SK-N-SH (cell line): Measurements from ENCODE around the gene MLLT6. TPM values are rescaled to one million over a fixed set of nuclear protein-coding genes. Genes with fewer than 3 reads are reported as not detected.

Experiments used
- CTCF ChIA-PET: fragments of 300-600, 350-600 bp; formaldehyde crosslinking; extraction: SDS; loops from one replicate; lab custom pipeline; 2021; lab: Yijun Ruan, JAX
- POLR2A ChIA-PET: fragments of 350-600 bp; sonication (Branson Sonifier 250); formaldehyde crosslinking; extraction: SDS; loops from one replicate; lab custom pipeline; 2020; ENCODE audit warnings: antibody characterized with exemption, inconsistent platforms; lab: Yijun Ruan, JAX
- DNase-seq: peaks from one replicate; pipeline ENCODE4 v3.0.0; 2012
- H2AFZ ChIP-seq: fragments of 200-600 bp; sonication (generic); 2 replicates; pipeline ENCODE4 v1.8.1; 2016; ENCODE audit warnings: antibody characterized with exemption, mild to moderate bottlenecking, low read depth
- H3F3A ChIP-seq: fragments of 200-600 bp; sonication (generic); replicated peaks from 2 replicates; pipeline ENCODE3; 2016; ENCODE audit warnings: antibody characterized with exemption, mild to moderate bottlenecking; ENCODE audit not compliant: insufficient read depth
- H3K27ac ChIP-seq, 2 experiments: fragments of 200-500 bp in 1 of 2; fragments of 200-600 bp in 1 of 2; sonication (Bioruptor generic) in 1 of 2; sonication (generic), shearing (Covaris generic) in 1 of 2; 2 replicates each; pipeline versions ENCODE4 v1.5.1 to v1.6.1; 2014 to 2016; ENCODE audit warnings: low read depth in 2 of 2, inconsistent platforms in 1 of 2, low read length in 1 of 2, mild to moderate bottlenecking in 1 of 2, mixed read lengths in 1 of 2
- H3K27me3 ChIP-seq: fragments of 200-600 bp; sonication (generic), shearing (Covaris generic); 2 replicates; pipeline ENCODE4 v1.6.1; 2016; ENCODE audit warnings: mixed run types; ENCODE audit not compliant: insufficient read depth
- H3K36me3 ChIP-seq, 2 experiments: fragments of 200-500 bp in 1 of 2; fragments of 200-600 bp in 1 of 2; sonication (Bioruptor generic) in 1 of 2; sonication (generic) in 1 of 2; replicated peaks in 1 of 2; 2 replicates each; pipeline versions ENCODE3 to v1.5.1; 2014 to 2016; ENCODE audit warnings: low read length in 1 of 2, mild to moderate bottlenecking in 1 of 2; ENCODE audit not compliant: insufficient read depth in 2 of 2, control insufficient read depth in 1 of 2
- H3K4me1 ChIP-seq, 2 experiments: fragments of 200-500 bp in 1 of 2; fragments of 200-600 bp in 1 of 2; sonication (Bioruptor generic) in 1 of 2; sonication (generic), shearing (Covaris generic) in 1 of 2; 2 replicates each; pipeline versions ENCODE4 v1.5.1 to v1.6.1; 2014 to 2016; ENCODE audit warnings: low read depth in 1 of 2, low read length in 1 of 2, mixed run types in 1 of 2; ENCODE audit not compliant: insufficient read depth in 2 of 2, control insufficient read depth in 1 of 2
- H3K4me2 ChIP-seq: fragments of 200-600 bp; sonication (generic), shearing (Covaris generic); 2 replicates; pipeline ENCODE4 v1.6.1; 2017; ENCODE audit warnings: mixed run types
- H3K4me3 ChIP-seq, 2 experiments: fragments of 200-500 bp in 1 of 2; fragments of 200-600 bp in 1 of 2; sonication (Bioruptor generic) in 1 of 2; sonication (generic), shearing (Covaris generic) in 1 of 2; 2 replicates each; pipeline versions ENCODE4 v1.5.1 to v1.8.1; 2014 to 2016; ENCODE audit warnings: low read depth in 2 of 2, inconsistent platforms in 1 of 2, low read length in 1 of 2, mild to moderate bottlenecking in 1 of 2, mixed read lengths in 1 of 2, moderate library complexity in 1 of 2
- H3K79me2 ChIP-seq: fragments of 200-600 bp; sonication (generic); 2 replicates; pipeline ENCODE4 v1.8.1; 2017; ENCODE audit warnings: mild to moderate bottlenecking; ENCODE audit not compliant: insufficient read depth
- H3K9ac ChIP-seq: fragments of 200-600 bp; sonication (generic); 2 replicates; pipeline ENCODE4 v1.6.1; 2017; ENCODE audit warnings: mixed run types
- H3K9me2 ChIP-seq: fragments of 200-600 bp; sonication (generic); 2 replicates; pipeline ENCODE4 v1.6.1; 2017; ENCODE audit warnings: mixed run types
- H3K9me3 ChIP-seq: fragments of 200-600 bp; sonication (generic); 2 replicates; pipeline ENCODE4 v1.6.1; 2017; ENCODE audit warnings: mixed run types, mild to moderate bottlenecking, moderate library complexity
- H4K20me1 ChIP-seq: fragments of 200-600 bp; sonication (generic); 2 replicates; pipeline ENCODE4 v1.6.1; 2017; ENCODE audit warnings: mild to moderate bottlenecking, mixed run types; ENCODE audit not compliant: insufficient read depth
- CHD2 ChIP-seq: fragments of 150-350 bp; IDR thresholded peaks from 2 replicates; pipeline ENCODE4 v1.6.1; 2018; ENCODE audit warnings: low read length; ENCODE audit not compliant: partially characterized antibody
- GATA2 ChIP-seq: sonication (generic); formaldehyde crosslinking; IDR thresholded peaks from 2 replicates; pipeline ENCODE4 v1.5.0; 2020; ENCODE audit warnings: mild to moderate bottlenecking, missing genetic modification reagents
- MXI1 ChIP-seq: IDR thresholded peaks from 2 replicates; pipeline ENCODE4 v1.6.1; 2012; ENCODE audit warnings: mild to moderate bottlenecking, low read depth, low read length, improper control_type of control experiment
- NFIC ChIP-seq: IDR thresholded peaks from 2 replicates; pipeline ENCODE4 v1.4.0; 2012; ENCODE audit warnings: borderline replicate concordance
- NRF1 ChIP-seq: IDR thresholded peaks from 2 replicates; pipeline ENCODE4 v1.6.1; 2012; ENCODE audit warnings: low read depth, mild to moderate bottlenecking, low read length
- RAD21 ChIP-seq: IDR thresholded peaks from 2 replicates; pipeline ENCODE4 v1.6.1; 2012; ENCODE audit warnings: mild to moderate bottlenecking, low read length
- RCOR1 ChIP-seq: fragments of 150-350 bp; IDR thresholded peaks from 2 replicates; pipeline ENCODE4 v1.6.1; 2017; ENCODE audit warnings: antibody characterized with exemption, low read length
- RFX5 ChIP-seq: IDR thresholded peaks from 2 replicates; pipeline ENCODE4 v1.6.1; 2012; ENCODE audit warnings: mild to moderate bottlenecking, improper control_type of control experiment, low read length
- RXRA ChIP-seq: IDR thresholded peaks from 2 replicates; pipeline ENCODE4 v1.4.0; 2012; ENCODE audit warnings: low read depth, mild to moderate bottlenecking, borderline replicate concordance
- SMC3 ChIP-seq: IDR thresholded peaks from 2 replicates; pipeline ENCODE4 v1.6.1; 2012; ENCODE audit warnings: low read depth, low read length, improper control_type of control experiment
- TAF1 ChIP-seq: IDR thresholded peaks from 2 replicates; pipeline ENCODE4 v1.6.1; 2012; ENCODE audit warnings: low read depth, mild to moderate bottlenecking, low read length, moderate library complexity, borderline replicate concordance
- TCF12 ChIP-seq: IDR thresholded peaks from 2 replicates; pipeline ENCODE4 v1.4.0; 2012
- USF1 ChIP-seq: IDR thresholded peaks from 2 replicates; pipeline ENCODE4 v1.4.0; 2012; ENCODE audit warnings: low read depth, borderline replicate concordance
- YY1 ChIP-seq: IDR thresholded peaks from 2 replicates; pipeline ENCODE4 v1.4.0; 2012; ENCODE audit warnings: low read depth, mild to moderate bottlenecking
- ZBTB33 ChIP-seq: IDR thresholded peaks from 2 replicates; pipeline ENCODE4 v1.4.0; 2012; ENCODE audit warnings: low read depth, borderline replicate concordance
- WGBS: methylation state at CpG from one replicate; pipeline ENCODE4 v1.1.6; 2017; ENCODE audit warnings: low lambda C conversion rate; 5-methylcytosine and 5-hydroxymethylcytosine counted together
- polyA plus RNA-seq, 3 experiments: library from polyadenylated mRNA; depleted of rRNA; stranded (reverse); fragments of >200 nt; gene quantifications; 2 replicates each; pipeline ENCODE4 v1.2.3, GENCODE V29; 2012
- TF ChIP-seq, protein P1 (sequence below): fragments of 150-350 bp; IDR thresholded peaks from 2 replicates; pipeline ENCODE4 v1.6.1; 2016; ENCODE audit warnings: mild to moderate bottlenecking, low read depth, low read length
- TF ChIP-seq, protein P2 (sequence below): IDR thresholded peaks from 2 replicates; pipeline ENCODE4 v1.6.1; 2012; ENCODE audit warnings: mild to moderate bottlenecking, low read depth, low read length, moderate library complexity
- TF ChIP-seq, protein P3 (sequence below): fragments of 150-350 bp; IDR thresholded peaks from 2 replicates; pipeline ENCODE4 v1.6.1; 2017; ENCODE audit warnings: antibody characterized with exemption, low read length, low read depth, borderline replicate concordance

MLLT6 gene
- polyA plus RNA-seq, 1 of the 3 experiments (the other 2 are of a cell fraction): 41.5 TPM

DNA sequence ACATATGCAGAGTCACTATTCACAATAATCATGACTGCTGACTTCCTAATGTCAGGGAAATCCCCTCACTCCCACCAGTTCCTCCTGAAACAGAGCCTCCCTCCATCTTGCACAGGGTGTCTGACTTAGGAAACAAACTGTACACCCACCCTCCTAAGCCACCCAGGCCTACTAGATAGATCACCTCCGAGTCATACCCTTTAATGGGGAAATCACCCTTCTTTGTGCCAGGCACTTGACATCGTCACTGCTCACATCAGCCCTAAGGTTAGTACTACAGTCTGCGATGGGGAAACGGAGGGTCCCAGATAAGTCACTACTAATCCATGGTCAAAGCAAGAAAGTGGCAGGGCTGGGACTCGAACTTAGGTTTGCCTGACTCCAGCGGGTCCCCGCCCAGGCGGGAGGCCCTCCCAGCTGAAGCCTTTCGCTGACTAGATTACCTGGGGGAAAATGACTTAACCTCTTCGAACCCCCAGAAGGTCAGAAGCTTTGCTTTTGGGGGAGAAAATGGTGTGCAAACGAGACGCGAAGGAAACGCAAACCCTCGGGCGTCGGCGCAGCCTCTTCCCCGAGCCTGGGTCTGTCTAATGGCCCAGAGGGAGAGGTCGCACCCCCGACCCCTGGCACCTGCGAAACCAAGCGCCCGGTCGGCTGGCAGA is 3.4 kb upstream of the MLLT6 start:
- POLR2A ChIA-PET: interaction anchor here (0.6 to 1.5 kb wide), 2 partner anchors 29 to 224 kb away, joined by 3 to 5 read pairs; partner anchors contain the start of genes CISD3 and LASP1NB

More for the DNA sequence above, 3.4 kb upstream of the MLLT6 start:
- H3K9ac ChIP-seq: peak overlapping the region; percentile 75
- H3K27ac ChIP-seq: peak overlapping the region; percentile 71 to 86
- H3K9me2 ChIP-seq: no peaks in the 10 kb centered on the region
- H2AFZ ChIP-seq: peak overlapping the region; percentile 94; the same call in 1 of the 2 replicates
- TF ChIP-seq RCOR1: no peak
- no peak for TF ChIP-seq RXRA
- TF ChIP-seq MXI1: no peak
- TF ChIP-seq ZBTB33: no peak
- no peak for TF ChIP-seq RFX5
- TF ChIP-seq, protein P1, sequence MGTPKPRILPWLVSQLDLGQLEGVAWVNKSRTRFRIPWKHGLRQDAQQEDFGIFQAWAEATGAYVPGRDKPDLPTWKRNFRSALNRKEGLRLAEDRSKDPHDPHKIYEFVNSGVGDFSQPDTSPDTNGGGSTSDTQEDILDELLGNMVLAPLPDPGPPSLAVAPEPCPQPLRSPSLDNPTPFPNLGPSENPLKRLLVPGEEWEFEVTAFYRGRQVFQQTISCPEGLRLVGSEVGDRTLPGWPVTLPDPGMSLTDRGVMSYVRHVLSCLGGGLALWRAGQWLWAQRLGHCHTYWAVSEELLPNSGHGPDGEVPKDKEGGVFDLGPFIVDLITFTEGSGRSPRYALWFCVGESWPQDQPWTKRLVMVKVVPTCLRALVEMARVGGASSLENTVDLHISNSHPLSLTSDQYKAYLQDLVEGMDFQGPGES: no peak
- no peak for TF ChIP-seq NFIC
- no peak for TF ChIP-seq RAD21
- TF ChIP-seq NRF1: no peak
- TF ChIP-seq USF1: no peak
- TF ChIP-seq, protein P2, sequence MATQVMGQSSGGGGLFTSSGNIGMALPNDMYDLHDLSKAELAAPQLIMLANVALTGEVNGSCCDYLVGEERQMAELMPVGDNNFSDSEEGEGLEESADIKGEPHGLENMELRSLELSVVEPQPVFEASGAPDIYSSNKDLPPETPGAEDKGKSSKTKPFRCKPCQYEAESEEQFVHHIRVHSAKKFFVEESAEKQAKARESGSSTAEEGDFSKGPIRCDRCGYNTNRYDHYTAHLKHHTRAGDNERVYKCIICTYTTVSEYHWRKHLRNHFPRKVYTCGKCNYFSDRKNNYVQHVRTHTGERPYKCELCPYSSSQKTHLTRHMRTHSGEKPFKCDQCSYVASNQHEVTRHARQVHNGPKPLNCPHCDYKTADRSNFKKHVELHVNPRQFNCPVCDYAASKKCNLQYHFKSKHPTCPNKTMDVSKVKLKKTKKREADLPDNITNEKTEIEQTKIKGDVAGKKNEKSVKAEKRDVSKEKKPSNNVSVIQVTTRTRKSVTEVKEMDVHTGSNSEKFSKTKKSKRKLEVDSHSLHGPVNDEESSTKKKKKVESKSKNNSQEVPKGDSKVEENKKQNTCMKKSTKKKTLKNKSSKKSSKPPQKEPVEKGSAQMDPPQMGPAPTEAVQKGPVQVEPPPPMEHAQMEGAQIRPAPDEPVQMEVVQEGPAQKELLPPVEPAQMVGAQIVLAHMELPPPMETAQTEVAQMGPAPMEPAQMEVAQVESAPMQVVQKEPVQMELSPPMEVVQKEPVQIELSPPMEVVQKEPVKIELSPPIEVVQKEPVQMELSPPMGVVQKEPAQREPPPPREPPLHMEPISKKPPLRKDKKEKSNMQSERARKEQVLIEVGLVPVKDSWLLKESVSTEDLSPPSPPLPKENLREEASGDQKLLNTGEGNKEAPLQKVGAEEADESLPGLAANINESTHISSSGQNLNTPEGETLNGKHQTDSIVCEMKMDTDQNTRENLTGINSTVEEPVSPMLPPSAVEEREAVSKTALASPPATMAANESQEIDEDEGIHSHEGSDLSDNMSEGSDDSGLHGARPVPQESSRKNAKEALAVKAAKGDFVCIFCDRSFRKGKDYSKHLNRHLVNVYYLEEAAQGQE: no peak
- no peak for TF ChIP-seq GATA2 (CRISPR knock-in tag)
- TF ChIP-seq SMC3: no peak
- TF ChIP-seq TCF12: no peak
- TF ChIP-seq CHD2: no peak
- no peak for TF ChIP-seq YY1
- TF ChIP-seq, protein P3, sequence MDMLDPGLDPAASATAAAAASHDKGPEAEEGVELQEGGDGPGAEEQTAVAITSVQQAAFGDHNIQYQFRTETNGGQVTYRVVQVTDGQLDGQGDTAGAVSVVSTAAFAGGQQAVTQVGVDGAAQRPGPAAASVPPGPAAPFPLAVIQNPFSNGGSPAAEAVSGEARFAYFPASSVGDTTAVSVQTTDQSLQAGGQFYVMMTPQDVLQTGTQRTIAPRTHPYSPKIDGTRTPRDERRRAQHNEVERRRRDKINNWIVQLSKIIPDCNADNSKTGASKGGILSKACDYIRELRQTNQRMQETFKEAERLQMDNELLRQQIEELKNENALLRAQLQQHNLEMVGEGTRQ: no peak
- TF ChIP-seq TAF1: no peak
- no peaks in the 10 kb centered on the region for H3K9me3 ChIP-seq
- H3K4me2 ChIP-seq: peak overlapping the region; percentile 81
- H3K36me3 ChIP-seq: no peaks in the 10 kb centered on the region
- CTCF ChIA-PET: interaction anchor here (1.0 to 1.7 kb wide), 5 partner anchors 8 to 34 kb away, joined by 3 to 10 read pairs (median 5); no protein-coding TSS in a partner anchor
- peaks cover 5 to 29% of the 10 kb centered on the region in 2 experiments; a peak in 2 of 4 replicates for H3K4me1 ChIP-seq
- no peaks in the 10 kb centered on the region for H3K27me3 ChIP-seq
- DNase-seq: no peak
- H3F3A ChIP-seq: peaks cover 30% of the 10 kb centered on the region
- H4K20me1 ChIP-seq: peaks cover 2% of the 10 kb centered on the region; the same call in 1 of the 2 replicates
- peak overlapping the region; percentile 71 to 81 for H3K4me3 ChIP-seq
- 10% methylated on average over 22 of the region's 25 CpGs for WGBS
- H3K79me2 ChIP-seq: peaks cover 22% of the 10 kb centered on the region; the same call in 1 of the 2 replicates
